Ovary (tissue), 9 donors: Measurements from ENCODE around the gene THSD7A. TPM values are rescaled to one million over a fixed set of nuclear protein-coding genes. Genes with fewer than 3 reads are reported as not detected.

Experiments
- DNase-seq, 5 donors: peaks; one replicate each; pipeline ENCODE4 v3.0.0-alpha.2; 2019 to 2020
- H3K27ac ChIP-seq, 2 donors: fragments of 200-600 bp; one replicate each; pipeline versions ENCODE4 v1.5.1 to v1.8.0; 2019 to 2022
- H3K27me3 ChIP-seq: fragments of 200-600 bp; one replicate; pipeline ENCODE4 v1.8.0; 2022
- H3K36me3 ChIP-seq: fragments of 200-600 bp; sonication (generic); one replicate; pipeline ENCODE4 v1.5.1; 2019
- H3K4me1 ChIP-seq: one replicate; pipeline ENCODE4 v1.8.1; 2013; ENCODE audit warnings: mild to moderate bottlenecking, moderate library complexity; ENCODE audit not compliant: insufficient read depth
- H3K4me3 ChIP-seq: fragments of 200-600 bp; sonication (generic); one replicate; pipeline ENCODE4 v1.5.1; 2017
- H3K9me3 ChIP-seq, 2 donors: fragments of 200-600 bp in 1 of 2; sonication (generic) in 1 of 2; one replicate each; pipeline versions ENCODE4 v1.5.1 to v1.8.1; 2013 to 2019; ENCODE audit warnings: mild to moderate bottlenecking in 1 of 2, moderate library complexity in 1 of 2
- EP300 ChIP-seq: sonication (generic); formaldehyde crosslinking; IDR thresholded peaks from one replicate; pipeline ENCODE4 v1.6.1; 2017; ENCODE audit warnings: antibody characterized with exemption
- POLR2A ChIP-seq: fragments of 450-650 bp; IDR thresholded peaks from one replicate; pipeline ENCODE4 v1.6.1; 2017; ENCODE audit warnings: antibody characterized with exemption, mild to moderate bottlenecking, moderate library complexity
- WGBS, 3 donors: extraction: QIAGEN DNeasy Blood & Tissue Kit in 1 of 3; methylation state at CpG; one replicate each; pipeline versions ENCODE4 v1.1.5 to v1.1.7; 2013 to 2017; 5-methylcytosine and 5-hydroxymethylcytosine counted together
- intact Hi-C, 4 donors: fragments of 100-400 bp; cut with DNase I; formaldehyde crosslinking; loops; one replicate each; pipeline versions ENCODE4 v1.11.0 to v1.15.1; 2022 to 2023
- polyA plus RNA-seq, 2 donors: library from polyadenylated mRNA; stranded (reverse); fragments of 200-250 nt in 1 of 2; fragments of 350-450 nt in 1 of 2; fragmentation: Illumina TruSeq in 1 of 2; extraction: RNeasy Lipid Tissue Mini Kit (QIAGEN cat#74804) in 1 of 2; gene quantifications; one replicate each; pipeline ENCODE4 v1.2.3, GENCODE V29; 2013 to 2014
- total RNA-seq, 7 donors: library from RNA; depleted of rRNA in 2 of 7; stranded (reverse); fragments of >200 nt in 2 of 7; fragmentation: NEBNext Ultra II Directional in 3 of 7; extraction: Animal tissue kit (Norgen Biotek cat#: 25700) in 3 of 7; gene quantifications; one replicate each; pipeline versions ENCODE4 v1.1.0 to v1.2.4, GENCODE V29; 2016 to 2023
- TF ChIP-seq, protein P1 (sequence below), 3 donors: fragments of 450-650 bp in 2 of 3; fragments of 200-600 bp in 1 of 3; IDR thresholded peaks; one replicate each; pipeline versions ENCODE4 v1.5.1 to v1.8.0; 2016 to 2022; ENCODE audit warnings: antibody characterized with exemption in 3 of 3, mild to moderate bottlenecking in 1 of 3
- donor health status: DM: no; HTN: no; CAD: no; lungs with moderate emphysema.
- donor health status: DM: no; HTN: no; CAD: no.
- donor health status: Bipolar disorder and iron deficiency.
- donor health status: DM: yes; HTN: yes; CAD: no.
- donor health status: DM: no; HTN: no; CAD: no.
- donor health status: DM: yes; HTN: yes; CAD: no.

The THSD7A gene
- total and polyA plus RNA-seq, 9 donors, result 1.8 to 12.1 (median 3.6) TPM

- TF ChIP-seq EP300 (no peak), POLR2A (no peak)
- TF ChIP-seq, protein P1, sequence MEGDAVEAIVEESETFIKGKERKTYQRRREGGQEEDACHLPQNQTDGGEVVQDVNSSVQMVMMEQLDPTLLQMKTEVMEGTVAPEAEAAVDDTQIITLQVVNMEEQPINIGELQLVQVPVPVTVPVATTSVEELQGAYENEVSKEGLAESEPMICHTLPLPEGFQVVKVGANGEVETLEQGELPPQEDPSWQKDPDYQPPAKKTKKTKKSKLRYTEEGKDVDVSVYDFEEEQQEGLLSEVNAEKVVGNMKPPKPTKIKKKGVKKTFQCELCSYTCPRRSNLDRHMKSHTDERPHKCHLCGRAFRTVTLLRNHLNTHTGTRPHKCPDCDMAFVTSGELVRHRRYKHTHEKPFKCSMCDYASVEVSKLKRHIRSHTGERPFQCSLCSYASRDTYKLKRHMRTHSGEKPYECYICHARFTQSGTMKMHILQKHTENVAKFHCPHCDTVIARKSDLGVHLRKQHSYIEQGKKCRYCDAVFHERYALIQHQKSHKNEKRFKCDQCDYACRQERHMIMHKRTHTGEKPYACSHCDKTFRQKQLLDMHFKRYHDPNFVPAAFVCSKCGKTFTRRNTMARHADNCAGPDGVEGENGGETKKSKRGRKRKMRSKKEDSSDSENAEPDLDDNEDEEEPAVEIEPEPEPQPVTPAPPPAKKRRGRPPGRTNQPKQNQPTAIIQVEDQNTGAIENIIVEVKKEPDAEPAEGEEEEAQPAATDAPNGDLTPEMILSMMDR (IDR thresholded peaks at IDR 0.05), result no peak
- no peak for DNase-seq
- Histone ChIP-seq H3K27me3 (no peaks in the 10 kb centered on the region), H3K27ac (no peak overlapping the region), H3K4me1 (no peaks in the 10 kb centered on the region), H3K4me3 (no peak overlapping the region), H3K36me3 (no peaks in the 10 kb centered on the region), H3K9me3 (no peaks in the 10 kb centered on the region)
- intact Hi-C loops, result no loop called here
- 82 to 87% (median 86%) methylated on average over 3 of the region's 3 CpGs for WGBS, 3 donors
Observed at GRCh38 chr7:11330717-11331116, 501.3 kb downstream of the THSD7A start.

GRCh38 chr7:11330208-11330607 is 501.8 kb downstream of the THSD7A start:
- no peak for DNase-seq
- no peak overlapping the region for H3K4me3 ChIP-seq
- no peak for TF ChIP-seq EP300
- no peak for TF ChIP-seq POLR2A
- TF ChIP-seq, protein P1 (IDR thresholded peaks at IDR 0.05), result no peak
- intact Hi-C loops, result no loop called here
- no peaks in the 10 kb centered on the region for H3K36me3 ChIP-seq
- no peaks in the 10 kb centered on the region for H3K4me1 ChIP-seq
- H3K27me3 ChIP-seq, result no peaks in the 10 kb centered on the region
- H3K9me3 ChIP-seq, result no peaks in the 10 kb centered on the region
- 86 to 90% (median 90%) methylated on average over 3 of the region's 3 CpGs for WGBS, 3 donors
- H3K27ac ChIP-seq, result no peak overlapping the region

GRCh38 chr7:11329626-11330025 is 502.4 kb downstream of the THSD7A start:
- 81 to 91% (median 82%) methylated on average over 3 of the region's 3 CpGs for WGBS, 3 donors
- Histone ChIP-seq H3K27ac (no peak overlapping the region), H3K9me3 (no peaks in the 10 kb centered on the region), H3K4me1 (no peaks in the 10 kb centered on the region), H3K36me3 (no peaks in the 10 kb centered on the region), H3K4me3 (no peak overlapping the region), H3K27me3 (no peaks in the 10 kb centered on the region)
- DNase-seq, result no peak
- TF ChIP-seq EP300, result no peak
- intact Hi-C loops, result no loop called here

GRCh38 chr7:11328309-11328708 is 503.7 kb downstream of the THSD7A start:
- intact Hi-C loops, result no loop called here
- H3K27me3 ChIP-seq, result no peaks in the 10 kb centered on the region
- H3K4me3 ChIP-seq, result no peak overlapping the region
- H3K9me3 ChIP-seq, result no peaks in the 10 kb centered on the region
- no peak for DNase-seq
- no peak overlapping the region for H3K27ac ChIP-seq
- H3K4me1 ChIP-seq, result no peaks in the 10 kb centered on the region
- no peak for TF ChIP-seq POLR2A
- TF ChIP-seq EP300, result no peak
- TF ChIP-seq, protein P1 (IDR thresholded peaks at IDR 0.05), result no peak
- WGBS, 3 donors, result 22 to 33% (median 29%) methylated on average over 3 of the region's 3 CpGs
- H3K36me3 ChIP-seq, result no peaks in the 10 kb centered on the region

DNA sequence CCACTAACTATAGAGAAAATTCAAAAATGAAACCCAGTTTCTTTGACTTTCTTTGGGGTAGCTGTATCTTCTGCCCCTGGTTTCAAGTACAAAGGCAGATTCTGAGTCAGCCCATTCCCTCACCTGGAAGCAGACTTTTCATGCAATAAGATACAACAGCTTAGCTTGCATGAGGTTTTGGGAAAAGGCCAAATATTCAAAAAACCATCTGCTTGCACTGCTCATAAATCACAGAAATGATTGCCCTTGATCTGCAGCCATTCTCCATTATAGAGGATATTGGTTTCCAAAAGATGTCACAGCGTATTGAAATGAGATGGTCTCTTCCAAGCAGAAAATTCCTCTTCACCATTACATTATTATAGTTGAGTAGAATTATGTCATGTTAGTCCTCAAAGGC is 504.4 kb downstream of the THSD7A start:
- TF ChIP-seq EP300 (no peak), POLR2A (no peak)
- TF ChIP-seq, protein P1 (IDR thresholded peaks at IDR 0.05), result no peak
- 76 to 100% (median 95%) methylated on average over 1 of the region's 1 CpG for WGBS, 3 donors
- Histone ChIP-seq H3K4me1 (no peaks in the 10 kb centered on the region), H3K36me3 (no peaks in the 10 kb centered on the region), H3K27ac (no peak overlapping the region), H3K27me3 (no peaks in the 10 kb centered on the region), H3K9me3 (no peaks in the 10 kb centered on the region), H3K4me3 (no peak overlapping the region)
- intact Hi-C loops, result no loop called here
- DNase-seq, result no peak
